H1 (cell line): ENCODE results near the gene FBH1.

Experiments
- CBX8 ChIP-seq: fragments of 300-800, 300-1000 bp; sonication (generic); IDR thresholded peaks from 2 replicates; pipeline ENCODE4 v1.7.1; 2016; ENCODE audit warnings: low read depth, low read length, borderline replicate concordance
- CTCF ChIP-seq, 3 experiments: IDR thresholded peaks; 1 replicate in 2 of 3; 2 replicates in 1 of 3; pipeline versions ENCODE4 v1.5.1 to v1.6.1; 2011; ENCODE audit warnings: low read length in 3 of 3, mild to moderate bottlenecking in 3 of 3, inconsistent platforms in 2 of 3, low read depth in 1 of 3, moderate library complexity in 1 of 3; ENCODE audit not compliant: insufficient read depth in 1 of 3; ENCODE audit errors: control extremely low read depth in 1 of 3
- EZH2 ChIP-seq: fragments of 200-600 bp; sonication (generic); IDR thresholded peaks from 2 replicates; pipeline ENCODE4 v1.7.1; 2012; ENCODE audit warnings: low read depth, mild to moderate bottlenecking, moderate library complexity, low read length, inconsistent platforms; ENCODE audit not compliant: severe bottlenecking
- USF2 ChIP-seq: IDR thresholded peaks from 2 replicates; pipeline ENCODE4 v1.6.1; 2011; ENCODE audit warnings: low read length, improper control_type of control experiment
- YY1 ChIP-seq: IDR thresholded peaks from 2 replicates; pipeline ENCODE4 v1.6.1; 2011; ENCODE audit warnings: low read depth, mild to moderate bottlenecking, low read length

- TF ChIP-seq USF2 = no peak
- no peak for TF ChIP-seq EZH2
- no peak for TF ChIP-seq CTCF (IDR thresholded peaks at IDR 0.05; ENCODE audit: control extremely low read depth in 1 of 3, insufficient read depth in 1 of 3, low read depth in 1 of 3, low read length in 3 of 3)
- no peak for TF ChIP-seq YY1
- TF ChIP-seq CBX8 = no peak
Observed at GRCh38 chr10:5930272-5930671, 40.2 kb downstream of the FBH1 start.
